Measurements from ENCODE around the gene CACNG3.

The CACNG3 gene

GRCh38 chr16:24396350-24397271 is 140.5 kb downstream of the CACNG3 start:
- DNase-seq (ENCODE audit: low spot score) = no peak

GRCh38 chr16:24409045-24409444 is 152.9 kb downstream of the CACNG3 start:
- DNase-seq (ENCODE audit: low spot score) = no peak
